ENCODE measurements around the gene TNFRSF12A. TPM values are rescaled to one million over a fixed set of nuclear protein-coding genes. Genes with fewer than 3 reads are reported as not detected.

Gene TNFRSF12A
- total RNA-seq, 1 donor from 2014 or later = 914 TPM

- Histone ChIP-seq H3K27me3 (peaks cover 5% of the 10 kb centered on the region), H3K36me3 (peaks cover 15 to 16% of the 10 kb centered on the region in 2 donors), H3K9me3 (no peaks in the 10 kb centered on the region), H3K4me1 (peaks cover 9 to 34% of the 10 kb centered on the region in 2 donors), H3K4me3 (peak overlapping the region; percentile 93 to 95), H3K27ac (peak overlapping the region; percentile 98 to 100)
- TF ChIP-seq, protein P1, sequence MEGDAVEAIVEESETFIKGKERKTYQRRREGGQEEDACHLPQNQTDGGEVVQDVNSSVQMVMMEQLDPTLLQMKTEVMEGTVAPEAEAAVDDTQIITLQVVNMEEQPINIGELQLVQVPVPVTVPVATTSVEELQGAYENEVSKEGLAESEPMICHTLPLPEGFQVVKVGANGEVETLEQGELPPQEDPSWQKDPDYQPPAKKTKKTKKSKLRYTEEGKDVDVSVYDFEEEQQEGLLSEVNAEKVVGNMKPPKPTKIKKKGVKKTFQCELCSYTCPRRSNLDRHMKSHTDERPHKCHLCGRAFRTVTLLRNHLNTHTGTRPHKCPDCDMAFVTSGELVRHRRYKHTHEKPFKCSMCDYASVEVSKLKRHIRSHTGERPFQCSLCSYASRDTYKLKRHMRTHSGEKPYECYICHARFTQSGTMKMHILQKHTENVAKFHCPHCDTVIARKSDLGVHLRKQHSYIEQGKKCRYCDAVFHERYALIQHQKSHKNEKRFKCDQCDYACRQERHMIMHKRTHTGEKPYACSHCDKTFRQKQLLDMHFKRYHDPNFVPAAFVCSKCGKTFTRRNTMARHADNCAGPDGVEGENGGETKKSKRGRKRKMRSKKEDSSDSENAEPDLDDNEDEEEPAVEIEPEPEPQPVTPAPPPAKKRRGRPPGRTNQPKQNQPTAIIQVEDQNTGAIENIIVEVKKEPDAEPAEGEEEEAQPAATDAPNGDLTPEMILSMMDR (IDR thresholded peaks at IDR 0.05) = no peak
- intact Hi-C loops (cut with DNase I) = loop anchor here (2.0 to 10.0 kb wide), 8 partner anchors 117 to 1410 kb away; partner anchors contain the start of genes BRICD5, CEMP1, CRAMP1 and IFT140
- peak; percentile 84 to 97 for DNase-seq (ENCODE audit: low spot score in 2 of 2)
Observed at GRCh38 chr16:3022208-3022683, 2.1 kb downstream of the TNFRSF12A start.

- intact Hi-C loops (cut with DNase I) = loop anchor here (2.0 to 10.0 kb wide), 8 partner anchors 118 to 1411 kb away; partner anchors contain the start of genes BRICD5, CEMP1, CRAMP1 and IFT140
- DNase-seq (ENCODE audit: low spot score in 2 of 2) = peak; percentile 47 to 93
Observed at GRCh38 chr16:3022684-3023414, 2.7 kb downstream of the TNFRSF12A start.

GRCh38 chr16:3023415-3023668, 3.2 kb downstream of the TNFRSF12A start:
- intact Hi-C loops (cut with DNase I) = loop anchor here (2.0 to 10.0 kb wide), 8 partner anchors 119 to 1411 kb away; partner anchors contain the start of genes BRICD5, CEMP1, CRAMP1 and IFT140
- TF ChIP-seq, protein P1 (IDR thresholded peaks at IDR 0.05) = no peak
- peaks cover 18 to 20% of the 10 kb centered on the region in 2 donors for H3K36me3 ChIP-seq
- H3K4me3 ChIP-seq = peak overlapping the region; percentile 93 to 95
- no peaks in the 10 kb centered on the region for H3K27me3 ChIP-seq
- peak in 1 of 2 donors; percentile 79 for DNase-seq (ENCODE audit: low spot score in 2 of 2)
- H3K9me3 ChIP-seq = no peaks in the 10 kb centered on the region
- H3K4me1 ChIP-seq = peaks cover 9 to 30% of the 10 kb centered on the region in 2 donors
- H3K27ac ChIP-seq = peak overlapping the region; percentile 98 to 100

More at GRCh38 chr16:3022684-3023414, 2.7 kb downstream of the TNFRSF12A start:
- TF ChIP-seq, protein P1 (IDR thresholded peaks at IDR 0.05) = no peak
- Histone ChIP-seq H3K27ac (peak overlapping the region; percentile 98 to 100), H3K36me3 (peaks cover 18 to 20% of the 10 kb centered on the region in 2 donors), H3K4me1 (peaks cover 9 to 34% of the 10 kb centered on the region in 2 donors), H3K27me3 (no peaks in the 10 kb centered on the region), H3K4me3 (peak overlapping the region; percentile 93 to 95), H3K9me3 (no peaks in the 10 kb centered on the region)

DNA sequence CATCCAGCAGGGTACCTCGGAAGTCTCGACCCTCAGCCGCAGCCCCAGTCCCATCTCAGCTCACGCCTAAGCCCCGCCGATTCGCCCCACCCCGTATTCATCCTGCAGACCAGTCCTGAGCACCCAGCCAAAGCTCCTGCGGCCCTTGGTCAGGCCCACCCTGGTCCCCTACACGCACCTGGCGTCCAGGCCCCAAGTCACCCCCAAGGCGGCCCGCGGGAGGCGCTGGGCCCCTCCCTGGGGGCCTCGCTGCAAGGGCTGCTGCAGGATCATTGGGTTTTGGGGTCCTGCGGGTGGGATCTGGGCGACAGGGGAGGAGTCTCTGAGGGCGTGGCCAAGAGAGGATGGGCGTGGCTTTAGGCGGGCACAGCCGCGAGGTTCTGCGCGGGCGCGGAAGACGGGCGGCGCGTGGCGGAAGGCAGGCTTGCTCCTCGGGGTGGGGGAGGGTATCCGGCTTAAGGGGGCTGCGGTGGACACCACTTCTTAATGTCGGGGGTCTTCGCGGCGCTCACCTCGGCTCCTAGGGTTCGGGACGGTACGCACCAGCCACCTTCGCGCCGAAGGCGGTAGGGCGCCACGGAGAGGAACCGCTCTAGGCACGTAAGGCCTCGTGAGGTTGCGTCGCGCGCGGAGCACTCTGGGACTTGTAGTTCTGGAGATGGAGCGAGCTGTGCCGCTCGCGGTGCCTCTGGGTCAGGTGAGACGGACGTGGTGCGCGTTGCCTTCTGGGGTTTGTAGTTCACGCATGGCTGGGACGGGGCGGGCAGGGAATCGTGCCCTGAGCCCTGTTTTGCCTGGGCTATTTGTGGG, 3.7 kb downstream of the TNFRSF12A start, which contains the start of the genes HCFC1R1 and THOC6:
HCFC1R1 (minus strand) TSS at position 274 of the 810 bp plus-strand sequence; CDS start at position 273, 1 bp downstream.
THOC6 (plus strand) TSS at position 367 of the 810 bp plus-strand sequence; CDS start at position 659, 292 bp downstream.
- peak; percentile 91 to 99 for DNase-seq (ENCODE audit: low spot score in 2 of 2)
- Histone ChIP-seq H3K27ac (peak within 1 kb of the TSS; percentile 98 to 100), H3K36me3 (peaks cover 18 to 20% of the 10 kb centered on the region in 2 donors), H3K9me3 (no peaks in the 10 kb centered on the region), H3K4me1 (peaks cover 9 to 30% of the 10 kb centered on the region in 2 donors), H3K27me3 (no peaks in the 10 kb centered on the region), H3K4me3 (peak within 1 kb of the TSS; percentile 93 to 95)
- TF ChIP-seq, protein P1 (IDR thresholded peaks at IDR 0.05) = no peak
- intact Hi-C loops (cut with DNase I) = loop anchor here (2.0 to 10.0 kb wide), 8 partner anchors 119 to 1412 kb away; partner anchors contain the start of genes BRICD5, CEMP1, CRAMP1 and IFT140

Data from ascending aorta (tissue), 2 donors.